GM19239 (cell line): ENCODE results near the gene HMOX1.

Experiments used
- DNase-seq: peaks from one replicate; pipeline ENCODE4 v3.0.0; 2011; ENCODE audit warnings: low spot score; ENCODE audit not compliant: insufficient read length
- FAIRE-seq: peaks from 2 replicates; lab custom pipeline; 2011; peaks lifted over from hg19 to GRCh38; lab: Jason Lieb, UNC

HMOX1 gene, protein sequence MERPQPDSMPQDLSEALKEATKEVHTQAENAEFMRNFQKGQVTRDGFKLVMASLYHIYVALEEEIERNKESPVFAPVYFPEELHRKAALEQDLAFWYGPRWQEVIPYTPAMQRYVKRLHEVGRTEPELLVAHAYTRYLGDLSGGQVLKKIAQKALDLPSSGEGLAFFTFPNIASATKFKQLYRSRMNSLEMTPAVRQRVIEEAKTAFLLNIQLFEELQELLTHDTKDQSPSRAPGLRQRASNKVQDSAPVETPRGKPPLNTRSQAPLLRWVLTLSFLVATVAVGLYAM

DNA sequence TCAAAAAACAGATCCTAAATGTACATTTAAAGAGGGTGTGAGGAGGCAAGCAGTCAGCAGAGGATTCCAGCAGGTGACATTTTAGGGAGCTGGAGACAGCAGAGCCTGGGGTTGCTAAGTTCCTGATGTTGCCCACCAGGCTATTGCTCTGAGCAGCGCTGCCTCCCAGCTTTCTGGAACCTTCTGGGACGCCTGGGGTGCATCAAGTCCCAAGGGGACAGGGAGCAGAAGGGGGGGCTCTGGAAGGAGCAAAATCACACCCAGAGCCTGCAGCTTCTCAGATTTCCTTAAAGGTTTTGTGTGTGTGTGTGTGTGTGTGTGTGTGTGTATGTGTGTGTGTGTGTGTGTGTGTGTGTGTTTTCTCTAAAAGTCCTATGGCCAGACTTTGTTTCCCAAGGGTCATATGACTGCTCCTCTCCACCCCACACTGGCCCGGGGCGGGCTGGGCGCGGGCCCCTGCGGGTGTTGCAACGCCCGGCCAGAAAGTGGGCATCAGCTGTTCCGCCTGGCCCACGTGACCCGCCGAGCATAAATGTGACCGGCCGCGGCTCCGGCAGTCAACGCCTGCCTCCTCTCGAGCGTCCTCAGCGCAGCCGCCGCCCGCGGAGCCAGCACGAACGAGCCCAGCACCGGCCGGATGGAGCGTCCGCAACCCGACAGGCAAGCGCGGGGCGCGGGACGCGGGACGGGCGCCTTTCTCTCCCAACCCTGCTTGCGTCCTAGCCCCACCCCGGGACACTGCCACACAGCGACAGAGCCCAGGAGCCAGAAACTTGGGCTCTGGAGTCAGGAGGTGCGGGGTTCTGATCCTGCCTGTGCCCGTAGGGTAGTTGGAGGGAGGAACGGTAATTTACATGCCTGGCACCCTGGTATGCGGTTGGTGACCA, at the start of gene HMOX1:
Gene HMOX1, plus strand, starts transcription at position 560 of the 887 bp plus-strand sequence. Its CDS starts 78 bp downstream, at position 638.
- FAIRE-seq (peak; percentile 71), DNase-seq (peak; percentile 78)

DNA sequence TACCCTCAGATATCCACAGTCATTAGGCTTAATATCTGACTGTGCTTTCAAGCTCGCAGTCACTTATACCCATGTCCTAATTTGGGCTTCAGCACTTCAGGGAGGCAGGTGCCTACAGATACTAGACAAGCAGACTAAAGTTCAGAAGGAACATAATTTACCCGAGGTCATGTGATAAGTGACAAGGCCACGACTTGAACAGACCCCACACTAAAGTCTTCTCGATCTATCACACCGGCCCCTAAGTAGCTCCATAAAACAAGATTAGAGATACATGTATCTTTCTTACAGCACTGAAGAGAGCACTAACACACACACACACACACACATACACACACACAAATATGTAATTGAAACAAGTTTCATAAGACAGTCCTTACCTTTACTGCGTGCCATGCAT, 48.6 kb upstream of the HMOX1 start:
- FAIRE-seq = no peak
- DNase-seq = no peak

DNA sequence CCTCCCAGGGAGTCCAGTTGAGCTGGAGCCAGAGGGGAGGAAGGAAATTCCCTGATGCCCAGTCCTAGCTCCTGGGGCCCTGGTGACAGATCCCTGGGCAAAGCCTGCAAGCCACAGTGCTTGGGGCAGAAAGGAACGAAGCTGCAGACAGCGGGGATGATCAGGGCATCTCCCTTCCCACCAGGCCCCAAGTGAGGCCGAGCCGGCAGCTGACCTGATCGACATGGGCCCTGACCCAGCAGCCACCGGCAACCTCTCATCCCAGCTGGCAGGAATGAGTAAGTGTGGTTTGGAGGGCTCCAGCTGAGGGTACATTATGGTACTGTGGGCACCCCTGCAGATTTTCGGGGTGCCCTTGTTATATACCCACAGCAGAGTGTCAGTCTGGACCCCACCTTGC, 47.7 kb upstream of the HMOX1 start:
- no peak for DNase-seq
- no peak for FAIRE-seq

DNA sequence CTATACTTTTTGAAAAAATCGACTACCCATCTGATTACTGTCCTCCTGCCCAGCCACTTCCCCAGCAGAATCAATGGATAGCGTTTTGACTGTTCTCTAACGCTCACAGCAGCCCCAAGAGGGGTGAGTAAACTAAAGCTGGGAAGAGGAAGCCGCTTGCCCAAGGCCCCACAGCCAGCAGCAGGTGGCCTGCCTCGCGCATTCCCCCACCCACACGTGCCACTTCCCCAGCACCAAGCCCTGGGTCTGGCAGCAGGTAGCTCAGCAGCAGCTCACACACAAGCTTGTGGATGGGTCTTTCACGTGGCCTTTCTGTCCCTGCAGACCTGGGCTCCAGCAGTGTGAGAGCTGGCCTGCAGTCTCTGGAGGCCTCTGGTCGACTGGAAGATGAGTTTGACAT, 46.9 kb upstream of the HMOX1 start:
- FAIRE-seq (no peak), DNase-seq (no peak)

DNA sequence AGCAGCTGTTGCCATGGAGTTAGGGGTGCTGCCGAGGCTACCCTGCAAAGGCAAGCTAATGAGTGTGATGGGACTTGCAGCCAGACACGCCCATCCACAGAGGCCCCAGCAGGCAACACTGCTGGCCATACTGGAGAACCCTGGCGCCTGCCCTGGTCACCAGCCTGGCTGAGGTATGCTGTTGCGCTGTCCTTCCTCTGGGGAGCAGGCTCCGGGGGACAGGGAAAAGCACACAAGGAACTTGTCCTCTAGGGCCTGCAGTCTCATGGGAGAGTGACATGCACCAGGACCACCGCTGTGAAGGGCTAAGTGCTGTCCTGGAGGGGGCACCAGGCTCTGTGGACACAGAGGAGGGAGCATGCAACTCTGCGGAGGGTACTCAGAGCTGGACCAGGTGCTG, 45.4 kb upstream of the HMOX1 start:
- DNase-seq (no peak), FAIRE-seq (no peak)

DNA sequence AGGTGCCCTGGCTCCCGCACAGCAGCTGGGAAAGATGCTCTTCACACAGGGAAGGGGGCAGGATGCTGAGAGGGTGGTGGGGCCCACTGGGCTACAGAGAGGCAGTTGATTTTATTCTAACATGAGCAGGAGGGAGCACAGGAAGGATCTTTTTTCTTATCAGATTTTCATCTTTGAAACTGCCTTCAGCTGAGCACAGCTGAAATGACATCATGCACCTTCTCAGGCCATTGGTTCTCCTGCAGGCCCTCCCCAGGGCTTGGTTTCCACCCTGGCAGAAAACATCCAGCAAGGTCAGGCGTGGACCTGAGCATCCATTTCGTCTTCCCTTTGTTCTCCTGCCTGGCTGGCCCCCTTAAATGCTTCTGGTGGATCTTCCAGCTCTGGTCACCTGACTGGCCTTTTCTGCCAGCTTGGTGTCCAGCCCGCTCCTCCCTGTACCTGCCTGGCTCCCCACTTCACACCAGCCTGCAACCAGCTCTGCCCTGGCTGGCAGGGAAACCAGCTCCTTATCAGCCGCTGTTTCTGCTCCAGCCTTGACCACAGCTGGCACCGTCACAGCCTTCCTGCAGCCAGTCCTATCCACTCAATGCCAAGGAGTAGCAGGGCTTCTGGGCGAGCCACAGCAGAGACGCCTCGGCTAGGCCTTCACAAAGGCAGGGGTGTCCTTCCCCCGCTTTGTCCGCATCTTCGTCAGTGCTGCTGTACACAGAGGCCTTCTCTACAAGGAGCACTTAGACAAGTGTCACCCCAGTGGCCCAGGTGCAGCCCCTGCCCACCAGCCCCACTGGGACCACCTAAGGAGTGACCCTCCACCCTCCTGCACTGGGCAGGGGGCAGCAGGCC, 44.7 kb upstream of the HMOX1 start:
- FAIRE-seq = no peak
- DNase-seq = no peak

DNA sequence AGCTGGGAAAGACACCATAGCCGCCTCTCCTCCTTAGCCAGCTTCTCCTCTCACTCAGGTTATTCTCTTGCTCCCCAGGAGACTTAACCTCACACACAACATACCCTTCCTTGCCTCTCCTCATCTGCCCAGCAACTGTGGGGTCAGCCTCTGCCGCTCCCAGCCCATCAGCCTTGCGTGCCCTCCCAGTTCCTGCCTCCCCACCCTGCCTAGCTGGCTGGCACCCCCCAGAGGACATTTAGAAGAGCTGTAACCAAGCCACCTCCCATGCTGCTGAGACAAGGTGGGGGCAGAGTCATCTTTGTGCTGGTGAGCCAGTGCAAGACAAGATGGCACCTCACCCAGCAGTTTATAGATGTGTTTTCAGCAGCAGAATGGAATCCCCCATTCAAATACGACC, 43.0 kb upstream of the HMOX1 start:
- DNase-seq (no peak), FAIRE-seq (no peak)

DNA sequence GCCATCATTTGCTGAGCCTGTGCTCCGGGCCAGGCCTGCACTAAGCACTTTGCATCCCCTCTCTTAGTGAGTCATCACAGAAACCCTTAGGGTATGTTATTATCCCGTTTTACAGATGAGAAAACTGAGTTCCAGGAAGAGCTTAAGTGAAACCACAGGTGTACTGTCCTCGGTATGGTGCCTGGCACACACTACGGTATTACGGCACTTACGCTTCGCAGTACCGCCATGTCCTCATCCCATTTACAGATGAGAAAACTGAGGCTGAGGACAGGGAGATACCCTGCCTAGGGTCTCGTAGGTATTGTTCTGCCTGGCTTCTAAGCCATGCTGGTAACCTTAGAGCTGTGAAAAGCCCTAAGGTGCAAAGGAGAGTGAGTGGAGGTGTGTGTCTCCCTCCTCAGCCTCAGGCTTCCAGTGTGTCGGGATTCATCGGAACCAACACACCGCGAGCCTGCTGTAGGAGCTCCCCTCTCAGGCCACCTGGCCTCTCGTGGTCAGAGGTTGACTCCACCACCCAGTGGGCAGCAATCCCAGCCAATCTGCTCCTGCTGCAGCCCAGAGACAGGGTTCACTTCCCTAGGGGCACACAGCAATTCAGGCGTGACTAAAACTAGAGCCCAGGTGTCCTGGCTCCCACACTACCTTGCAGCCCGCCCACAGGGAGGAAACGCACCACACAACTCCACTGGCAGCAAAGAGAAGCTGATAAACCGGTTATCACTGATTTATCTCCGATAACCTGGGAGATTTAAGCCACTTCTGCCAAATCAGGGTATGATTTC, 39.6 kb upstream of the HMOX1 start:
- no peak for FAIRE-seq

DNA sequence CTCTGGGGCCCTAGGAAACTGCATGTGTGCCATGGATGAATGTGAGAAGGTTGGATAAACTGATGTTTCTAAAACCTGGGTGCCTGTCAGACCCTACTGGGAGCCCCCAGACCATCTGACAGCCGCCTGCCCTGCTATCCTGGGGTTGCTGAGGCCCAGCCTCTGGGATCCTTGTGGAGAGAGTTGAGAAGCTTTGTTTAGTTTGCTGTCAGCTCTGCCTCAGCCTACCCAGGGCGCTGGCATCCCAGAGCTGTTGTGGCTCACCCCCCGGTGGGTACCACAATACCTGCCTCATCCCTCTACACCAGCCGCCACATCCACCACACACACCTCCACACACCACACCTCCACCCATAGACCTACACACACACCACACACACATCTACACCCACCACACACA, 38.5 kb upstream of the HMOX1 start:
- no peak for FAIRE-seq
- no peak for DNase-seq

More for the DNA sequence above, 39.6 kb upstream of the HMOX1 start:
- no peak for DNase-seq

DNA sequence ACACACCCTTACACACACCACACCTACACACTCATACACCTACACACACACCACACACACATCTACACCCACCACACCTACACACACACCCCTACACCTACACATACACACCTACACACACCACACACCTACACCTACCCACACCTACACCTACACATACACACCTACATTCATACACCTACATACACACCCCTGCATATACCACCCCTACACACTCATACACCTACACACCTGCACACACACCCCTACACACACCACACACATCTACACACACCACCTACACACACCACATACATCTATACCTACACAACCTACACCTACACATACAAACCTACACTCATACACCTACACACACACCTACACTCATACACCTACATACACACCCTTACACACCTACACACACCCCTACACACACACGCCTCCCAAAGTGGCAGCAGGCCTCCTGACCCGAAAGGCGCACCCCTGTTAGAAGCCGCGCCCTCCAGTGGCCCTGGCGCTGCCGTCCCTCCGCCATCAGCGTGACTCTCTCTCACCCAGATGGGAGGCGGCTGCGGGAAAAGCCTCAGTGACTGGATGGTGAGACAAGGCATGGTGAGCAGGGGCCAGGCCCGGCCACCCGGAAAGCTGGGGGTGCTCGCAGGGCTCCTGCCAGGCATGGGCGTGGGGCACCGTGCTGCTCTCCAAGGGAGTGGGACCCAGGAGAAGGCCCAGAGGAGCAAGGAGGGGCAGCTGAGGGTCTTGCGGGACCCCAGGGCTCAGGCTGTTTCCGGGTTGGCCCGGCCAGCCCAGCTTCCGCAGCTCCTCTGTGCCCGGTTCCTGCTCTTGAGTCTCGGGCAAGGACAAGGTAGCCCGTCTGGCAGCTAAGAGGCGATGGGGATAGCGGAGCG, 37.0 kb upstream of the HMOX1 start:
- DNase-seq (no peak), FAIRE-seq (no peak)

DNA sequence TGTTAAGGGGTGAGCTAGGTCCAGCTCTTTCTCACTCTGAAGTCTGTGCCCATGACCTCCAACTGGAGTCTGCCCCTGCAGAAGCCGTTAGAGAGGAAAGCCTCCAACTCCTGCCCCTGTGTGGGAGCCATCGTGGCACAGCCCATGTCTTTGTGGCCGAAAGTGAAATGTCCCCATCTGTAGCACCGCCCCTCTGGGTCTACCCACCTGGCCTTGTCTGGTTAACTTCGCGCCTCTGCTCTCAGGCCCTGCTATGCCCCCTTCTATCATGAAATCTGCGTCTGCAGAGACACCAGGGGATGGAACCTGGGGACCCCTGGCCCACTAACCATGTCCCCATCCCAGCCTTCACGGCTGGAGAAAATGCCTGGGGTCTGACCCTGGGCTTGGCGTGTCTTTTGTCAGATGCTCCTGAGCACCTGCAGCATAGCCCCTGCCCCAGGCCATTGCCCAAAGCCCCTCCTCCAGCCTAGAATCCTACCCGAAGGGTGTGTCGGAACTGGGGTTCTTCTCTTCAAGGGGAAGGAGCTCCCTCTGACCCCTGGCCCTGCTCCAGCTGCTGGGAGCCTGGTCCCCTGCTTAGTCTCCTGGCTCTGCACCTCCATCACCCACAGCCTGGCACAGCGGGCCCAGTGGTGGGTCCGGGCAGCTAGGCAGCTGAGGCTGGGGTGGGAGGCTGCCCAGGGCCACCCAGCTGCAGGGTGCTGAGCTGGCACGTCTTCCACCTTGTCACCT, 35.8 kb upstream of the HMOX1 start:
- FAIRE-seq (no peak), DNase-seq (no peak)

DNA sequence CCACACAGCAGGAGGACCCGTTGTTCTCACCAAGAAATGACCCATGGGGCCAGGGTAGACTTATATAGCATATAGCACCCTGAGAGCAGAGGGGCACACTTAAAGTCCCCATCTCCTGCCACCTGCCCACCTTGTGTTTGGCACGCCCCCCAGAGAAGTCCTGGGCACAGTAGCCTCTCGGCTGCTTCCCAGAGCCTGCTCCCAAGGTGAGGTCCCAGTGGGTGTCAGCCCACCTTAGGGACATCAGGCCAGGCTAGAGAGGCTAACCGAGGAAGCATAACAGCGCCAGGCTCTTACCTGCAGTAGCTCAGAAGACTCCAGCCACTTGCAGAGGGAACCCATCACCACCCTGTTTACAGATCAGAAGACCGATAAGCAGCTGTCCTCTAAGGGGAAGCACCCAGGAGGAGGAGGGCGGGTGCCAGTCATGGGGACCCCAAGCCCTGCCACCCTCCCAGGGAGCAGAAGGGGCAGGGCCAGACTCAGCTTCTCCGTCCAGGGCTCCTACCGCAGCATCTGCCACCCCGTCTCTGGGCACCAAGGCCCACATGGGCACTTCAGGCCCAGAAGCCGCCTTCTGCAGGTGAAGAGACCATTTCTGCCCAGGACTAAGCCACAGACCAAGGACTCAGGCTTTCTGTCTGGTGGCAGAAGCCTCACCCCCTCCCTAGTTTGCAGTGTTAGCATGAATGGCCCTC, 34.9 kb upstream of the HMOX1 start:
- FAIRE-seq = no peak
- DNase-seq = no peak

DNA sequence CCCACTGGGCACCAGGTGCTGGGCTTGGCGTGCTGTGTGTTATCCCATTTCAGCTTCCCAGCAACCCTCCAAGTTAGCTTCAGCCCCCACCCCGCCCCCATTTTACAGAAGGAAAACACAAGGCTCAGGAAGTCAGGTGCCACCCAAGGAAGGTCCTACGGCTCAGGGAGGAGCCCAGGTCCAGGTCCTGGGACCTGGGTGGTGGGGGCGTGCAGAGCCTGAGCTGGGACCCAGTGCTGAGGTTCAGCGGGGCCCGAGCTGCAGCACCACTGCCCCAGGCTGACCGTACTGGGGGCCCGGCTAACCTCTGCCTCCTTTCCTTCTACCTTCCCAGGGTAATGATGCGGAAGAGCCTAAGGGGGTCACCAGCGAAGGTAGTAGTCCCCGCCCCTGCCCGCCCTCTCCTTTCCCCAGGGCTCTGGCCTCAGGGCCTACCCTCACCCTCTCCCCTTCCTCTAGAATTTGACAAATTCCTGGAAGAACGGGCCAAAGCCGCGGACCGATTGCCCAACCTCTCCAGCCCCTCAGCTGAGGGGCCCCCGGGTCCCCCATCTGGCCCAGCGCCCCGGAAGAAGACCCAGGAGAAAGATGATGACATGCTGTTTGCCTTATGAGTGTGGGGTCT, 34.2 kb upstream of the HMOX1 start:
- FAIRE-seq (no peak), DNase-seq (no peak)

DNA sequence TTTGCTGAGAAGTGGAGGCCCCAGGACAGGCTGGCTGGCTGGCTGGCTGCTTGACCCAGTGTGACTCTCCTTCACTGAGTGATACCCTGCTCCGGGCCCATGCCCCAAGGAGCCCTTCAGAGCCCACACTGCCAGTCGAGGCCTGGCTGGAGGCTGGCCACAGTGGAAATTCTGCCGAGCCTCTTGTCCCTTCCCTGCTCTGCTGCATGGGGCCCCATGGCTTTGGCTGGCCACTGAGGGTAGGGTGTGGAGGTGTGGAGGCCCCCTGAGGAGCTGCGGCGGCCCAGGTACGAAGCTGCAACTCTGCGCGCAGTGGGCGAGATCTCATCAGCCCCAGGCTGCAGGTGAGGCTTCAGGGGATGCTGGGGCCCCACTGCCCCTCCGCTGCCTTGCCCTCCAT, 33.4 kb upstream of the HMOX1 start:
- FAIRE-seq (no peak), DNase-seq (no peak)

DNA sequence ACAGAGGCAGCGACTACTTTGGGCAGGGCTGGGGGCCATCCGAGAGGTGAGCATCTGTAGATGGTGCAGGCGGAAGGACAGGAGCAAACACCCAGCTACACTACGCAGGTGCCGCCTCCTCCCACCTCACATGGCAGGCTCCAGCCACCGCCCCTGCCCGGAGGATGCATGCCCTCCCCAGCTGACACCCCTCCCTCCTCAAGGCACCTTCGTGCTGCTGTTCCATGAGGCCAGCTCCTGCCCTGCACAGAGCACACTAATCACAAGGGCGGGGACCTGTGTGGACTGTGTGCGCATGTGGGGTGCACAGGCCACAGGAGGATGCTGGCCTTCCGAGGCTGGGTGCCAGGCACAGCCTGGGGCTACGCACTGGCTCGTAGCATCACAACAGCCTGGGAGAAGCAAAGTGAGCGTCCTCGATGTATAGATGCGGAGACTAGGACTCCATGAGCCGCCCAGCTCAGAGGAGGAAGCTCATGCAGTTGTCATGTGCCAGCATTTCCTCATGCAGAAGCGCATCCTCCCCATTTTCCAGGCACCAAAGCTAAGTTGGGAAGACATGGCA, 32.8 kb upstream of the HMOX1 start:
- FAIRE-seq (no peak), DNase-seq (no peak)

DNA sequence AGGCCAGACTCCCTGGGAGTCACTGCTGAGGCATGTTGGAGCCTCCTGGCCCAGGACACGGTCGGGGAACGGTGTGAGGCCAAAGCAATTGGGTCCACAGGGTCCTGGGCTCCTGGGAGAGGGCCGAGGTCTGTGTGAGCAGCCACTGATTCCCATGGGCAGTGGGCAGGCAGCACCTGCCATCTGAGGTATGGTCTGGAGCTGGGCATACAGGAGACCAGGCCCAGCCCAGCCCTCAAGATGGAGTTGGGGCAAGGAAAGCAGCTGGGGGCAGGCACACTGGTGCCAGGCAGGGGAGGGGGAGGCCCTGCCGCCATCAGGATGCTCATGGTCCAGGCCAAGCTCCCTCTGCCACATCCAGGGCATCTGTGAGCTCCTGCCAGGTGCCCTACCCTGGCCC, 32.2 kb upstream of the HMOX1 start:
- no peak for FAIRE-seq
- no peak for DNase-seq

DNA sequence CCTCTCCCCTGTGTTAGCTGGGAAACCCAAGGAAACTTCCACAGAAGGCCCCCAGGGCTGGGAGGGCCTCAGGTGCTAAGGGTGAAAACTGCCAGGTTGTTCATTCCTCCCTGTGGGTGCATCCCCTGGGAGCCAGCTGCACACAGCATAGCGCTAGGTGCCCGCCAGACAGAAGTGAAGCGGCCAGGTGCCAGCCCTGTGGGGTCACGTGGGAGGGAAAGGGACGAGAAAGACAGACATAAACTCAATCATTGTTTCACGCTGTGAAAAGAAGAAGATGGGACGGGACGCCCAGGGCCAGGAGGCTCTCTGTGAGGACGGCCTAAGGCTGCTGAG, 31.6 kb upstream of the HMOX1 start:
- no peak for DNase-seq
- FAIRE-seq = no peak
